MM.1S (cell line): Measurements from ENCODE around the gene CEL.

Experiments used
- DNase-seq: peaks from one replicate; pipeline ENCODE4 v3.0.0-alpha.2; 2015
- H2AFZ ChIP-seq: fragments of 300-600 bp; sonication (generic); 2 replicates; pipeline ENCODE4 v1.6.0; 2016; ENCODE audit warnings: antibody characterized with exemption, low read length
- H3F3A ChIP-seq: fragments of 300-600 bp; sonication (generic); 2 replicates; pipeline ENCODE4 v1.6.1; 2016; ENCODE audit warnings: mild to moderate bottlenecking, antibody characterized with exemption, low read length, moderate library complexity, mixed read lengths; ENCODE audit not compliant: insufficient read depth
- H3K27ac ChIP-seq: fragments of 300-600 bp; sonication (generic); 2 replicates; pipeline ENCODE4 v1.5.1; 2016; ENCODE audit warnings: mild to moderate bottlenecking, low read length
- H3K27me3 ChIP-seq: fragments of 300-600 bp; sonication (generic); replicated peaks from 2 replicates; pipeline ENCODE4 v1.6.0; 2016; ENCODE audit warnings: low read length; ENCODE audit not compliant: insufficient read depth
- H3K36me3 ChIP-seq: fragments of 300-600 bp; sonication (generic); replicated peaks from 2 replicates; pipeline ENCODE4 v1.6.1; 2016; ENCODE audit warnings: mild to moderate bottlenecking, low read length, mixed read lengths; ENCODE audit not compliant: insufficient read depth
- H3K4me1 ChIP-seq: fragments of 300-600 bp; sonication (generic); 2 replicates; pipeline ENCODE4 v1.6.1; 2016; ENCODE audit warnings: low read length, mixed read lengths
- H3K4me2 ChIP-seq: fragments of 300-600 bp; sonication (generic); 2 replicates; pipeline ENCODE4 v1.6.0; 2016; ENCODE audit warnings: low read depth, low read length
- H3K4me3 ChIP-seq: fragments of 300-600 bp; sonication (generic); 2 replicates; pipeline ENCODE4 v1.5.1; 2016; ENCODE audit warnings: low read length, mixed read lengths
- H3K79me2 ChIP-seq: fragments of 300-600 bp; sonication (generic); 2 replicates; pipeline ENCODE4 v1.6.1; 2016; ENCODE audit warnings: mixed run types, low read length, mixed read lengths
- H3K9ac ChIP-seq: fragments of 300-600 bp; sonication (generic); 2 replicates; pipeline ENCODE4 v1.6.1; 2016; ENCODE audit warnings: low read length, mixed read lengths
- H3K9me2 ChIP-seq: fragments of 300-600 bp; sonication (generic); replicated peaks from 2 replicates; pipeline ENCODE4 v1.6.1; 2016; ENCODE audit warnings: mild to moderate bottlenecking, low read length, mixed read lengths; ENCODE audit not compliant: insufficient read depth
- H3K9me3 ChIP-seq: fragments of 300-600 bp; sonication (generic); replicated peaks from 2 replicates; pipeline ENCODE4 v1.6.1; 2016; ENCODE audit warnings: mild to moderate bottlenecking, low read length, mixed read lengths; ENCODE audit not compliant: insufficient read depth
- H4K20me1 ChIP-seq: fragments of 300-600 bp; sonication (generic); 2 replicates; pipeline ENCODE4 v1.6.1; 2016; ENCODE audit warnings: mild to moderate bottlenecking, low read length, moderate library complexity, mixed read lengths; ENCODE audit not compliant: insufficient read depth
- EZH2 ChIP-seq: fragments of 300-600 bp; sonication (generic); optimal IDR thresholded peaks from 2 replicates; pipeline ENCODE3; 2017; ENCODE audit warnings: low read depth, mild to moderate bottlenecking, antibody characterized with exemption, low read length, mixed read lengths
- EZH2phosphoT487 ChIP-seq: fragments of 300-600 bp; sonication (generic); IDR thresholded peaks from 2 replicates; pipeline ENCODE4 v1.6.1; 2018; ENCODE audit warnings: antibody characterized with exemption, low read length
- TF ChIP-seq, protein P1 (sequence below): fragments of 300-600 bp; sonication (generic); IDR thresholded peaks from 2 replicates; pipeline ENCODE4 v1.5.1; 2016; ENCODE audit warnings: antibody characterized with exemption, low read length, mixed read lengths

CEL gene

DNA sequence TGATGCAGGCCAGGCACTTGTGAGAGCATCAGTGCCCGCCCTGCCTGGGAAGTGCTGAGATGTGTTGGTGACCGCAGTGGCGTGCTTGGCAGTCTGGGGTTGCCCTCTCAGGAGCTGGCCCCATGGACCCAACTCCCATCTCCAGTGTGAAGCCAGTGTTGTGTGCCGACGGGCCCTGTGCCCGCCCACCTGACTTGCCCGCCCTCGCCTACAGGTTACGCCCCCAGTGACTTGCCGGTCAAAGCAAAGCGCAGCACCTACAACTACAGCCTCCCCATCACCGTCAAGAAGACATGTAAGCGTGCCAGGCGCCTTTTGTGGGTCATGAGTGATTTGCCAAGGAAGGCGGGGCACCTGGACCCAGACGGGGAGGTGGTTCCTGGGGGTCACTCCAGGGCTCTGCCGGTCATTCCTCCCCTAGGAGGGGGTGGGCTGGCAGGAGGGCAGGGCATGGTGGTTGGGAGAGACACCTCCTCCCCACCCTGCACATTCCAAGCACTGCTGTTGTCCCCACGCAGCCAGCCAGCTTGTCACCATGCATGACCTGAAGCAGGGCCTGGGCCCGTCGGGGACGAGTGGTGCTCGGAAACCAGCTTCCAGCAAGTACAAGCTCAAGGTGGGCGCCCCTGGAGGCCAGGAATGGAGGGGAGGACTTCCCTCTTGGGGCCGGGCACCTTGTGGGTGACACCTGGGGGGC, 7.4 kb upstream of the CEL start:
- H3K4me1 ChIP-seq = peaks cover 11% of the 10 kb centered on the region
- H3K4me2 ChIP-seq = no peak overlapping the region
- TF ChIP-seq, protein P1, sequence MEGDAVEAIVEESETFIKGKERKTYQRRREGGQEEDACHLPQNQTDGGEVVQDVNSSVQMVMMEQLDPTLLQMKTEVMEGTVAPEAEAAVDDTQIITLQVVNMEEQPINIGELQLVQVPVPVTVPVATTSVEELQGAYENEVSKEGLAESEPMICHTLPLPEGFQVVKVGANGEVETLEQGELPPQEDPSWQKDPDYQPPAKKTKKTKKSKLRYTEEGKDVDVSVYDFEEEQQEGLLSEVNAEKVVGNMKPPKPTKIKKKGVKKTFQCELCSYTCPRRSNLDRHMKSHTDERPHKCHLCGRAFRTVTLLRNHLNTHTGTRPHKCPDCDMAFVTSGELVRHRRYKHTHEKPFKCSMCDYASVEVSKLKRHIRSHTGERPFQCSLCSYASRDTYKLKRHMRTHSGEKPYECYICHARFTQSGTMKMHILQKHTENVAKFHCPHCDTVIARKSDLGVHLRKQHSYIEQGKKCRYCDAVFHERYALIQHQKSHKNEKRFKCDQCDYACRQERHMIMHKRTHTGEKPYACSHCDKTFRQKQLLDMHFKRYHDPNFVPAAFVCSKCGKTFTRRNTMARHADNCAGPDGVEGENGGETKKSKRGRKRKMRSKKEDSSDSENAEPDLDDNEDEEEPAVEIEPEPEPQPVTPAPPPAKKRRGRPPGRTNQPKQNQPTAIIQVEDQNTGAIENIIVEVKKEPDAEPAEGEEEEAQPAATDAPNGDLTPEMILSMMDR = no peak
- TF ChIP-seq EZH2 (no peak), EZH2phosphoT487 (no peak)
- no peak overlapping the region for H3K27ac ChIP-seq
- H3K27me3 ChIP-seq = no peaks in the 10 kb centered on the region
- H3K9ac ChIP-seq = no peak overlapping the region
- no peaks in the 10 kb centered on the region for H3K9me2 ChIP-seq
- H3K4me3 ChIP-seq = no peak overlapping the region
- no peaks in the 10 kb centered on the region for H3K36me3 ChIP-seq
- no peak for DNase-seq
- no peaks in the 10 kb centered on the region for H3F3A ChIP-seq
- H3K9me3 ChIP-seq = no peaks in the 10 kb centered on the region
- no peak overlapping the region for H2AFZ ChIP-seq
- H3K79me2 ChIP-seq = peaks cover 2% of the 10 kb centered on the region; the same call in 1 of the 2 replicates
- no peaks in the 10 kb centered on the region for H4K20me1 ChIP-seq

DNA sequence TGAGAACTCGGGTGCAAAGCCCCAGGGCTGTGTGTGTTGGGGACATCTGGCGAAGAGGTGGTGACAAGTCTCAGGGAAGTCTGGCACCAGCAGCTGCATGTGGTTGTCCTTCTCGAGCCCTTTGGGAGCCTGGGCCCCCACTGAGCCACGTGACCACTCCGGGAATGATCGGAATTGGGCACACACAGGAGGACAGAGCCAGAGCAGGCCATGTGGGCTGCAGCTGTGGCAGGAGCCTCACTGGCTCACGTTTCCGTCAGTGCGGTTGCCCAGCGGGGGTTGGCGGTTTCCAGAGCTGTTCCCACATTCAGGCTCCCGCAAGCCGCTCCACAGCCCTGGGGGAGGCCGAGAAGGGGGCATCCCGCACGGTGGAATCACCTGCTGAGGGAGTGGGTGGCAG, 6.8 kb upstream of the CEL start:
- Histone ChIP-seq H3K4me1 (peaks cover 17% of the 10 kb centered on the region), H3K27me3 (no peaks in the 10 kb centered on the region), H3K27ac (no peak overlapping the region), H3K79me2 (no peaks in the 10 kb centered on the region), H4K20me1 (no peaks in the 10 kb centered on the region), H3K9me3 (no peaks in the 10 kb centered on the region), H2AFZ (no peak overlapping the region), H3K4me2 (no peak overlapping the region), H3K4me3 (no peak overlapping the region), H3F3A (no peaks in the 10 kb centered on the region), H3K36me3 (no peaks in the 10 kb centered on the region), H3K9ac (no peak overlapping the region), H3K9me2 (no peaks in the 10 kb centered on the region)
- no peak for DNase-seq
- TF ChIP-seq, protein P1 = no peak
- no peak for TF ChIP-seq EZH2phosphoT487
- TF ChIP-seq EZH2 = no peak

DNA sequence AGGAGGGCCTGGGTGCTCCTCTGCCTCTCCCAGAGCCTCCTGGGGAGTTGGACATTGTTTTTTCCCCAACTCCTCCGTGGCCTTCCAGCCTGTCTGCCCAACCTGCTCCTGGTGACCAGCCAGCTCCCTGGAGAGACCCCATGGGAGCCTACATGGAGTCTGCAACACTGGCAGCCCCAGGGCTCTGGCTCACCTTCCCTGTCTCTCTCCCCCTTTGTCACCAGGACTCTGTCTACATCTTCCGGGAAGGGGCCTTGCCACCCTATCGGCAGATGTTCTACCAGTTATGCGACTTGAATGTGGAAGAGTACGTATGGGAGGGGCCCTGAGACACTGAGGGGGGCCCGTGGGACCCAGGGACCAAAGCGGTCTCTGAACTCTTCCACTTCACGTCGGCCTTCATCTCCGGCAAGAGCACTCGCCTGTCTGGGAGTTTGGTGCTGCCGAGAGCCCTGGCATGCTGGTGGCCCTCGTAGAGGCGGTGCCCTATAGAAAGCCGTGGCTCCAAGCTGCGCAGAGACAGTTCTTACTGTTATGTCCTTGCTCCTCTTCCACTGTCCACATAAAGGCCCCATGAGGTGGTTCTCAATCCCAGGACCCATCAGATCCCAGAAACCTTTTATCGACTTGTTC, 5.9 kb upstream of the CEL start:
- H3K79me2 ChIP-seq = no peaks in the 10 kb centered on the region
- no peak overlapping the region for H3K27ac ChIP-seq
- no peak overlapping the region for H2AFZ ChIP-seq
- peaks cover 21% of the 10 kb centered on the region for H3K4me1 ChIP-seq
- no peaks in the 10 kb centered on the region for H3K36me3 ChIP-seq
- H3K9me2 ChIP-seq = no peaks in the 10 kb centered on the region
- peaks cover 3% of the 10 kb centered on the region; the same call in 1 of the 2 replicates for H3F3A ChIP-seq
- no peak for DNase-seq
- H3K9ac ChIP-seq = no peak overlapping the region
- H3K4me3 ChIP-seq = no peak overlapping the region
- no peaks in the 10 kb centered on the region for H3K9me3 ChIP-seq
- H4K20me1 ChIP-seq = no peaks in the 10 kb centered on the region
- no peak for TF ChIP-seq EZH2phosphoT487
- TF ChIP-seq, protein P1 = no peak
- TF ChIP-seq EZH2 = no peak
- no peaks in the 10 kb centered on the region for H3K27me3 ChIP-seq
- no peak overlapping the region for H3K4me2 ChIP-seq
